ENCODE measurements around the gene EDIL3.

DNA sequence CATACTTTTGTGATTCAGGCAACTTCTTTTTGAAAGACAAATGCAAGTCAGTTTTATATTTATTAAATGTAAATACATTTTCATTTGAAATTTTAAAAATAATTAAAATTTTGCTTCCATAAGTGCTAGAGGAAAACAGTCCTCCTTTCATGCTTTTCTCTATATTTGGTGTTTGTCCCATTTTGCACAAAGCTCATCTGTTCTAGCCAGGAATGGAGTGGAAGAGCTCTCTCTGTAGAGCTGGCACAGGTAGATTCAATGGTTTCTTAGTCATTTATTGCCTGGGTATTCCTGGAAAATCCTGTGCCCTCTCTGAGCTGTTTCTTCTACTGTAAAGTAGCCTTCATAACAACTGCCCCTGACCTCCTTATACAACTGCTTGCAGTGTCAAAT lies 396.4 kb downstream of the EDIL3 start:
- no peak for TF ChIP-seq CTCF (IDR thresholded peaks at IDR 0.05)
- no peak for TF ChIP-seq POLR2A (IDR thresholded peaks at IDR 0.05)

Measured in gastroesophageal sphincter (tissue), 3 donors.